Neural cell (in vitro differentiated cells): ENCODE results near the gene IMPDH2. TPM values are rescaled to one million over a fixed set of nuclear protein-coding genes. Genes with fewer than 3 reads are reported as not detected.

Experiments used
- H2AFZ ChIP-seq: fragments of 200-600, 300-800 bp; sonication (generic), shearing (Covaris generic); 2 replicates; pipeline ENCODE4 v1.6.0; 2014; ENCODE audit warnings: low read depth, mild to moderate bottlenecking, antibody characterized with exemption, low read length, moderate library complexity
- H3F3A ChIP-seq: fragments of 200-600 bp; shearing (Covaris generic); 2 replicates; pipeline ENCODE4 v1.6.1; 2016; ENCODE audit warnings: mild to moderate bottlenecking, moderate library complexity, mixed read lengths, antibody characterized with exemption, low read length; ENCODE audit not compliant: insufficient read depth, poor library complexity, severe bottlenecking
- H3K27ac ChIP-seq: fragments of 200-600, 300-800 bp; sonication (generic), shearing (Covaris generic); 2 replicates; pipeline ENCODE4 v1.5.1; 2014; ENCODE audit warnings: mild to moderate bottlenecking, low read length, moderate library complexity
- H3K27me3 ChIP-seq: fragments of 300-800, 200-600 bp; sonication (generic), shearing (Covaris generic); 2 replicates; pipeline ENCODE4 v1.6.0; 2014; ENCODE audit warnings: mild to moderate bottlenecking, low read depth, low read length, moderate library complexity; ENCODE audit not compliant: insufficient read depth
- H3K36me3 ChIP-seq: fragments of 300-800, 200-600 bp; sonication (generic), shearing (Covaris generic); 2 replicates; pipeline ENCODE4 v1.5.1; 2014; ENCODE audit warnings: mild to moderate bottlenecking, antibody characterized with exemption, low read length, moderate library complexity; ENCODE audit not compliant: insufficient read depth
- H3K4me2 ChIP-seq: fragments of 300-800, 200-600 bp; sonication (generic), shearing (Covaris generic); 2 replicates; pipeline ENCODE4 v1.6.0; 2014; ENCODE audit warnings: mild to moderate bottlenecking, low read length
- H3K4me3 ChIP-seq: fragments of 300-800, 200-600 bp; sonication (generic), shearing (Covaris generic); 2 replicates; pipeline ENCODE4 v1.5.1; 2014; ENCODE audit warnings: mild to moderate bottlenecking, low read length, moderate library complexity
- H3K79me2 ChIP-seq: fragments of 200-600 bp; shearing (Covaris generic); replicated peaks from 2 replicates; pipeline ENCODE4 v1.6.0; 2014; ENCODE audit warnings: mild to moderate bottlenecking, low read length, moderate library complexity; ENCODE audit not compliant: insufficient read depth
- H3K9ac ChIP-seq: fragments of 300-800, 200-600 bp; sonication (generic), shearing (Covaris generic); 2 replicates; pipeline ENCODE4 v1.6.1; 2016; ENCODE audit warnings: mild to moderate bottlenecking, low read length, mixed read lengths
- H3K9me2 ChIP-seq: fragments of 200-600 bp; shearing (Covaris generic); 2 replicates; pipeline ENCODE4 v1.6.1; 2016; ENCODE audit warnings: mild to moderate bottlenecking, low read length, mixed read lengths; ENCODE audit not compliant: insufficient read depth
- H3K9me3 ChIP-seq: fragments of 200-600, 300-800 bp; sonication (generic), shearing (Covaris generic); 2 replicates; pipeline ENCODE4 v1.6.1; 2016; ENCODE audit warnings: mild to moderate bottlenecking, mixed run types, low read length, moderate library complexity, mixed read lengths
- H4K20me1 ChIP-seq: fragments of 200-600 bp; shearing (Covaris generic); 2 replicates; pipeline ENCODE4 v1.6.1; 2016; ENCODE audit warnings: mild to moderate bottlenecking, mixed run types; ENCODE audit not compliant: insufficient read depth
- EP300 ChIP-seq: fragments of 450-650 bp; conservative IDR thresholded peaks from 2 replicates; pipeline ENCODE4 v1.6.1; 2014; ENCODE audit warnings: antibody characterized with exemption, mild to moderate bottlenecking, moderate library complexity; ENCODE audit not compliant: poor library complexity, severe bottlenecking
- EZH2 ChIP-seq: fragments of 200-600, 300-800 bp; shearing (Covaris generic), sonication (generic); IDR thresholded peaks from 2 replicates; pipeline ENCODE4 v1.6.1; 2014; ENCODE audit warnings: antibody characterized with exemption, low read length, borderline replicate concordance, mild to moderate bottlenecking; ENCODE audit not compliant: insufficient read depth, poor library complexity, severe bottlenecking
- MXI1 ChIP-seq: fragments of 450-650 bp; conservative IDR thresholded peaks from 2 replicates; pipeline ENCODE4 v1.6.1; 2014; ENCODE audit warnings: antibody characterized with exemption, mild to moderate bottlenecking; ENCODE audit not compliant: poor library complexity, severe bottlenecking
- POLR2AphosphoS5 ChIP-seq: IDR thresholded peaks from 2 replicates; pipeline ENCODE4 v1.6.1; 2012
- RAD21 ChIP-seq: fragments of 450-650 bp; conservative IDR thresholded peaks from 2 replicates; pipeline ENCODE4 v1.6.1; 2014; ENCODE audit warnings: antibody characterized with exemption, mild to moderate bottlenecking, moderate library complexity
- SMC3 ChIP-seq: fragments of 450-650 bp; conservative IDR thresholded peaks from 2 replicates; pipeline ENCODE4 v1.6.1; 2014; ENCODE audit warnings: antibody characterized with exemption, mild to moderate bottlenecking, moderate library complexity; ENCODE audit not compliant: poor library complexity
- TAF1 ChIP-seq: IDR thresholded peaks from 2 replicates; pipeline ENCODE4 v1.6.1; 2012; ENCODE audit warnings: low read depth
- polyA plus RNA-seq: library from polyadenylated mRNA; depleted of rRNA; stranded (reverse); fragments of >200 nt; gene quantifications from 2 replicates; pipeline ENCODE4 v1.2.3, GENCODE V29; 2014
- TF ChIP-seq, protein P1 (sequence below): fragments of 450-650 bp; IDR thresholded peaks from 2 replicates; pipeline ENCODE4 v1.5.1; 2014; ENCODE audit warnings: antibody characterized with exemption, mild to moderate bottlenecking, moderate library complexity; ENCODE audit not compliant: poor library complexity, severe bottlenecking
- TF ChIP-seq, protein P2 (sequence below): IDR thresholded peaks from 2 replicates; pipeline ENCODE4 v1.6.1; 2012; ENCODE audit warnings: borderline replicate concordance

IMPDH2 gene
- polyA plus RNA-seq, 1 donor from 2014 or later = 137 TPM

DNA sequence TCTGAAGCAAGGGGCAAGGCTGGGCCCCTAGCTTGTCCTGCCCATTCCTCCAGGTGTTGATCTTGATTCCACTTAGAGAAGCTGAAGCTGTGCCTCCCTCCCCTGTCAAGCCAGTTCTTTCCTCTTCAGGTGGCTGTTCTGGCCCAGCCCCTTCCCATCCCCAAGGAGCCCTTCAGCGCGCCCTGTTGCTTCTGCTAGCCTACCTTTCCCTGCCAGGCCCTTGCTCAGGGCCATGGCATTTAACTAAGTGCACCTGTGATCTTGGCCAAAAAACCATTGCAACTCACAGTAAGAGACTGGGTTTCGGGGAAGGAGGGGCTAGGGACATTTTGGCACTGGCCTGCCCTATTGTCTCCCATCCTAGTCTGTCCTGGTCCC, 23.9 kb downstream of the IMPDH2 start:
- Histone ChIP-seq H3K9ac (no peak overlapping the region), H3K79me2 (peaks cover 24% of the 10 kb centered on the region), H3K4me3 (no peak overlapping the region), H3K27me3 (no peaks in the 10 kb centered on the region), H3K27ac (no peak overlapping the region), H3F3A (no peaks in the 10 kb centered on the region), H4K20me1 (peaks cover 4% of the 10 kb centered on the region), H3K4me2 (no peak overlapping the region), H3K9me2 (no peaks in the 10 kb centered on the region), H3K9me3 (no peaks in the 10 kb centered on the region), H3K36me3 (no peaks in the 10 kb centered on the region), H2AFZ (no peak overlapping the region)
- no peak for TF ChIP-seq TAF1
- no peak for TF ChIP-seq EP300
- TF ChIP-seq, protein P1, sequence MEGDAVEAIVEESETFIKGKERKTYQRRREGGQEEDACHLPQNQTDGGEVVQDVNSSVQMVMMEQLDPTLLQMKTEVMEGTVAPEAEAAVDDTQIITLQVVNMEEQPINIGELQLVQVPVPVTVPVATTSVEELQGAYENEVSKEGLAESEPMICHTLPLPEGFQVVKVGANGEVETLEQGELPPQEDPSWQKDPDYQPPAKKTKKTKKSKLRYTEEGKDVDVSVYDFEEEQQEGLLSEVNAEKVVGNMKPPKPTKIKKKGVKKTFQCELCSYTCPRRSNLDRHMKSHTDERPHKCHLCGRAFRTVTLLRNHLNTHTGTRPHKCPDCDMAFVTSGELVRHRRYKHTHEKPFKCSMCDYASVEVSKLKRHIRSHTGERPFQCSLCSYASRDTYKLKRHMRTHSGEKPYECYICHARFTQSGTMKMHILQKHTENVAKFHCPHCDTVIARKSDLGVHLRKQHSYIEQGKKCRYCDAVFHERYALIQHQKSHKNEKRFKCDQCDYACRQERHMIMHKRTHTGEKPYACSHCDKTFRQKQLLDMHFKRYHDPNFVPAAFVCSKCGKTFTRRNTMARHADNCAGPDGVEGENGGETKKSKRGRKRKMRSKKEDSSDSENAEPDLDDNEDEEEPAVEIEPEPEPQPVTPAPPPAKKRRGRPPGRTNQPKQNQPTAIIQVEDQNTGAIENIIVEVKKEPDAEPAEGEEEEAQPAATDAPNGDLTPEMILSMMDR = no peak

DNA sequence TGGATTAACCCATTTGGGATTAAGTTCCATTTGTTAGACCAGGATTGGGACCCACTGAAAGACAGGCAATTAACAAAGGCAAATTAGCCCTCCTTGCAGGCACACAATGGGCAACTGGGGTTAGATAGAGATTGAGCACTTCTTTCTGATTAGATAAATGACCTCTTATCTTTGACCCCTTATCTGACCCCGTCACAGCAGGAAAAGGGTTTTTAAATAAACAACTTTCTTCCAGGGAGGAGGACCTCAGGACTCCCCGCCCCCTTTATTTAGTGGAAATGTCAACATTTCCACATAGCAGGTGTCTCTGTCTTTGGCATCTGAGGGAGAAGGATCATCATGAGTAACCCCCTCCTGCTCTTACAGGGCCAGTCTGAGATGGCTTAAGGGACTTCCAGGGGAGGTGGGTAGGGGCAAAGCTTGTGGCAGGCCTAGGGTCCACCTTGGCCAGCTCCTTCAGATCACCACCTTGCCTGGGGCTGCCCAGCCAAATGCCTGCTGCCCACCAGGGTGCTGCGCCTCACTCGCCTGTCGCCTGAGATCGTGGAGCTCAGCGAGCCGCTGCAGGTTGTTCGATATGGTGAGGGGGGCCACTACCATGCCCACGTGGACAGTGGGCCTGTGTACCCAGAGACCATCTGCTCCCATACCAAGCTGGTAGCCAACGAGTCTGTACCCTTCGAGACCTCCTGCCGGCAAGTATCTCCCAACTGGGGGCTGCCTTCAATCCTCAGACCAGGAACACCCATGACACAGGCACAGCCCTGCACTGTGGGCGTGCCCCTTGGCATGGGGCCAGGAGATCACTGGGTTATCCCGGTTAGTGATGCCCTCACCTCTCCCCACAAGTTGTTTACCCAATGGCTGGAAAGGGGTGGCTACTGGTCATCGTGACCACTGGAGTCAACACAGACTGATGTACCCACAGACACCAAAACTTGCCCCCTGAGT, 24.6 kb downstream of the IMPDH2 start:
- Histone ChIP-seq H3K4me3 (no peak overlapping the region), H3K36me3 (no peaks in the 10 kb centered on the region), H3K9ac (no peak overlapping the region), H2AFZ (no peak overlapping the region), H3K27ac (no peak overlapping the region), H3K9me3 (no peaks in the 10 kb centered on the region), H3K79me2 (peaks cover 21% of the 10 kb centered on the region), H3K4me2 (no peak overlapping the region), H4K20me1 (peaks cover 4% of the 10 kb centered on the region), H3K27me3 (no peaks in the 10 kb centered on the region), H3F3A (no peaks in the 10 kb centered on the region), H3K9me2 (no peaks in the 10 kb centered on the region)
- TF ChIP-seq RAD21 = no peak
- no peak for TF ChIP-seq EZH2
- no peak for TF ChIP-seq MXI1
- no peak for TF ChIP-seq SMC3
- TF ChIP-seq POLR2AphosphoS5 = no peak
- TF ChIP-seq EP300 = no peak
- TF ChIP-seq, protein P1 = no peak
- no peak for TF ChIP-seq TAF1
- TF ChIP-seq, protein P2, sequence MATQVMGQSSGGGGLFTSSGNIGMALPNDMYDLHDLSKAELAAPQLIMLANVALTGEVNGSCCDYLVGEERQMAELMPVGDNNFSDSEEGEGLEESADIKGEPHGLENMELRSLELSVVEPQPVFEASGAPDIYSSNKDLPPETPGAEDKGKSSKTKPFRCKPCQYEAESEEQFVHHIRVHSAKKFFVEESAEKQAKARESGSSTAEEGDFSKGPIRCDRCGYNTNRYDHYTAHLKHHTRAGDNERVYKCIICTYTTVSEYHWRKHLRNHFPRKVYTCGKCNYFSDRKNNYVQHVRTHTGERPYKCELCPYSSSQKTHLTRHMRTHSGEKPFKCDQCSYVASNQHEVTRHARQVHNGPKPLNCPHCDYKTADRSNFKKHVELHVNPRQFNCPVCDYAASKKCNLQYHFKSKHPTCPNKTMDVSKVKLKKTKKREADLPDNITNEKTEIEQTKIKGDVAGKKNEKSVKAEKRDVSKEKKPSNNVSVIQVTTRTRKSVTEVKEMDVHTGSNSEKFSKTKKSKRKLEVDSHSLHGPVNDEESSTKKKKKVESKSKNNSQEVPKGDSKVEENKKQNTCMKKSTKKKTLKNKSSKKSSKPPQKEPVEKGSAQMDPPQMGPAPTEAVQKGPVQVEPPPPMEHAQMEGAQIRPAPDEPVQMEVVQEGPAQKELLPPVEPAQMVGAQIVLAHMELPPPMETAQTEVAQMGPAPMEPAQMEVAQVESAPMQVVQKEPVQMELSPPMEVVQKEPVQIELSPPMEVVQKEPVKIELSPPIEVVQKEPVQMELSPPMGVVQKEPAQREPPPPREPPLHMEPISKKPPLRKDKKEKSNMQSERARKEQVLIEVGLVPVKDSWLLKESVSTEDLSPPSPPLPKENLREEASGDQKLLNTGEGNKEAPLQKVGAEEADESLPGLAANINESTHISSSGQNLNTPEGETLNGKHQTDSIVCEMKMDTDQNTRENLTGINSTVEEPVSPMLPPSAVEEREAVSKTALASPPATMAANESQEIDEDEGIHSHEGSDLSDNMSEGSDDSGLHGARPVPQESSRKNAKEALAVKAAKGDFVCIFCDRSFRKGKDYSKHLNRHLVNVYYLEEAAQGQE = no peak
